Aorta (tissue), 5 donors: ENCODE measurements around the gene HNRNPH2. TPM values are rescaled to one million over a fixed set of nuclear protein-coding genes. Genes with fewer than 3 reads are reported as not detected.

Experiments used
- ATAC-seq: fragments of 200-7000 bp; cut with Tn5 transposase; one replicate; pipeline ENCODE4 v1.9.1; 2022; ENCODE audit warnings: moderate library complexity; ENCODE audit not compliant: low FRiP score
- DNase-seq, 2 donors: peaks; one replicate each; pipeline ENCODE4 v3.0.0-alpha.2; 2020
- H3K27ac ChIP-seq, 2 donors: one replicate each; pipeline ENCODE4 v1.5.1; 2013; ENCODE audit warnings: low read length in 2 of 2, mild to moderate bottlenecking in 2 of 2, moderate library complexity in 2 of 2, control low read depth in 1 of 2, inconsistent platforms in 1 of 2, low read depth in 1 of 2
- H3K27me3 ChIP-seq, 2 donors: one replicate each; pipeline ENCODE4 v1.6.1; 2013; ENCODE audit warnings: control low read depth in 1 of 2, low read length in 1 of 2, mild to moderate bottlenecking in 1 of 2, moderate library complexity in 1 of 2; ENCODE audit not compliant: insufficient read depth in 2 of 2, control insufficient read depth in 1 of 2
- H3K36me3 ChIP-seq, 2 donors: one replicate each; pipeline ENCODE4 v1.6.1; 2013; ENCODE audit warnings: control low read depth in 1 of 2, low read length in 1 of 2, mild to moderate bottlenecking in 1 of 2; ENCODE audit not compliant: insufficient read depth in 2 of 2, control insufficient read depth in 1 of 2
- H3K4me1 ChIP-seq, 2 donors: one replicate each; pipeline ENCODE4 v1.6.1; 2013; ENCODE audit warnings: low read length in 2 of 2, control low read depth in 1 of 2, mild to moderate bottlenecking in 1 of 2, moderate library complexity in 1 of 2; ENCODE audit not compliant: insufficient read depth in 2 of 2, control insufficient read depth in 1 of 2
- H3K4me3 ChIP-seq, 2 donors: one replicate each; pipeline ENCODE4 v1.5.1; 2013; ENCODE audit warnings: low read length in 2 of 2, control low read depth in 1 of 2, mild to moderate bottlenecking in 1 of 2
- H3K9me3 ChIP-seq: one replicate; pipeline ENCODE4 v1.6.1; 2013; ENCODE audit warnings: mild to moderate bottlenecking, low read length; ENCODE audit not compliant: control insufficient read depth
- WGBS, 2 donors: extraction: QIAGEN DNeasy Blood & Tissue Kit; methylation state at CpG; one replicate each; pipeline ENCODE4 v1.1.7; 2013; 5-methylcytosine and 5-hydroxymethylcytosine counted together
- intact Hi-C, 2 donors: fragments of 100-400 bp; cut with DNase I; formaldehyde crosslinking; loops; one replicate each; pipeline versions ENCODE4 v1.14.2 to v1.15.0; 2022
- polyA plus RNA-seq, 2 donors: library from polyadenylated mRNA; stranded (reverse); fragments of 200-250 nt; gene quantifications; one replicate each; pipeline ENCODE4 v1.2.3, GENCODE V29; 2013
- total RNA-seq, 2 donors: library from RNA; stranded (reverse); fragmentation: NEBNext Ultra II Directional; extraction: Animal tissue kit (Norgen Biotek cat#: 25700); gene quantifications; one replicate each; pipeline ENCODE4 v1.2.1, GENCODE V29; 2021
- donor health status: healthy with polysubstance abuse.
- donor health status: Bipolar disorder and iron deficiency.
- donor health status: DM: no; HTN: no; CAD: no.
- donor health status: DM: no; HTN: no; CAD: no.
- donor health status: DM: yes; HTN: yes; CAD: no.

HNRNPH2 gene
- total and polyA plus RNA-seq, 4 donors, result 49.3 to 53.1 (median 52.0) TPM

GRCh38 chrX:101427954-101428353 is 19.9 kb downstream of the HNRNPH2 start:
- H3K4me3 ChIP-seq, result no peak overlapping the region
- no peaks in the 10 kb centered on the region for H3K4me1 ChIP-seq
- no peaks in the 10 kb centered on the region for H3K27me3 ChIP-seq
- H3K36me3 ChIP-seq, result no peaks in the 10 kb centered on the region
- intact Hi-C loops, result no loop called here
- ATAC-seq, result no peak
- no peak overlapping the region for H3K27ac ChIP-seq
- no peaks in the 10 kb centered on the region for H3K9me3 ChIP-seq
- no peak for DNase-seq
- 92 to 97% methylated on average over 2 of the region's 2 CpGs for WGBS, 2 donors

- H3K36me3 ChIP-seq, result no peaks in the 10 kb centered on the region
- H3K27ac ChIP-seq, result no peak overlapping the region
- H3K9me3 ChIP-seq, result no peaks in the 10 kb centered on the region
- DNase-seq, result no peak
- intact Hi-C loops, result no loop called here
- no peak overlapping the region for H3K4me3 ChIP-seq
- WGBS, 2 donors, result 67 to 74% methylated on average over 1 of the region's 1 CpG
- no peak for ATAC-seq
- no peaks in the 10 kb centered on the region for H3K4me1 ChIP-seq
- H3K27me3 ChIP-seq, result no peaks in the 10 kb centered on the region
Measured at GRCh38 chrX:101429934-101430333, 21.9 kb downstream of the HNRNPH2 start.

GRCh38 chrX:101430457-101431078 is 22.5 kb downstream of the HNRNPH2 start:
- no peaks in the 10 kb centered on the region for H3K9me3 ChIP-seq
- H3K36me3 ChIP-seq, result no peaks in the 10 kb centered on the region
- H3K27me3 ChIP-seq, result no peaks in the 10 kb centered on the region
- no peaks in the 10 kb centered on the region for H3K4me1 ChIP-seq
- WGBS, 2 donors, result 73 to 88% methylated on average over 2 of the region's 2 CpGs
- ATAC-seq (no peak), DNase-seq (no peak)
- intact Hi-C loops, result no loop called here
- no peak overlapping the region for H3K4me3 ChIP-seq
- no peak overlapping the region for H3K27ac ChIP-seq

GRCh38 chrX:101442085-101442484 is 34.1 kb downstream of the HNRNPH2 start:
- Histone ChIP-seq H3K9me3 (no peaks in the 10 kb centered on the region), H3K27me3 (no peaks in the 10 kb centered on the region), H3K27ac (no peak overlapping the region), H3K4me1 (no peaks in the 10 kb centered on the region), H3K4me3 (no peak overlapping the region), H3K36me3 (peaks cover 0 to 1% of the 10 kb centered on the region in 2 donors)
- DNase-seq (no peak), ATAC-seq (no peak)
- intact Hi-C loops, result no loop called here
- 76 to 97% methylated on average over 2 of the region's 2 CpGs for WGBS, 2 donors

GRCh38 chrX:101449279-101449678 is 41.3 kb downstream of the HNRNPH2 start:
- intact Hi-C loops, result no loop called here
- ATAC-seq (no peak), DNase-seq (no peak)
- no peaks in the 10 kb centered on the region for H3K4me1 ChIP-seq
- H3K36me3 ChIP-seq, result no peaks in the 10 kb centered on the region
- no peaks in the 10 kb centered on the region for H3K27me3 ChIP-seq
- 83 to 100% methylated on average over 1 of the region's 1 CpG for WGBS, 2 donors
- no peak overlapping the region for H3K4me3 ChIP-seq
- no peak overlapping the region for H3K27ac ChIP-seq
- H3K9me3 ChIP-seq, result no peaks in the 10 kb centered on the region

- Histone ChIP-seq H3K4me3 (no peak overlapping the region), H3K9me3 (no peaks in the 10 kb centered on the region), H3K4me1 (no peaks in the 10 kb centered on the region), H3K27ac (no peak overlapping the region), H3K27me3 (no peaks in the 10 kb centered on the region), H3K36me3 (no peaks in the 10 kb centered on the region)
- WGBS, 2 donors, result 48 to 94% methylated on average over 2 of the region's 2 CpGs
- DNase-seq (no peak), ATAC-seq (no peak)
- intact Hi-C loops, result no loop called here
Measured at GRCh38 chrX:101450085-101450484, 42.1 kb downstream of the HNRNPH2 start.

- no peak overlapping the region for H3K27ac ChIP-seq
- DNase-seq (peak in 1 of 2 donors; percentile 78), ATAC-seq (no peak)
Measured at GRCh38 chrX:101450961-101451360, 42.9 kb downstream of the HNRNPH2 start.

GRCh38 chrX:101452056-101452455 is 44.0 kb downstream of the HNRNPH2 start:
- no peaks in the 10 kb centered on the region for H3K27me3 ChIP-seq
- WGBS, 2 donors, result 68 to 90% methylated on average over 3 of the region's 3 CpGs
- intact Hi-C loops, result no loop called here
- ATAC-seq (no peak), DNase-seq (no peak)
- H3K9me3 ChIP-seq, result no peaks in the 10 kb centered on the region
- no peak overlapping the region for H3K4me3 ChIP-seq
- H3K27ac ChIP-seq, result no peak overlapping the region
- H3K36me3 ChIP-seq, result no peaks in the 10 kb centered on the region
- no peaks in the 10 kb centered on the region for H3K4me1 ChIP-seq

More at GRCh38 chrX:101450961-101451360, 42.9 kb downstream of the HNRNPH2 start:
- Histone ChIP-seq H3K4me1 (no peaks in the 10 kb centered on the region), H3K9me3 (no peaks in the 10 kb centered on the region), H3K27me3 (no peaks in the 10 kb centered on the region), H3K36me3 (no peaks in the 10 kb centered on the region), H3K4me3 (no peak overlapping the region)
- intact Hi-C loops, result no loop called here
- WGBS, 2 donors, result 43 to 49% methylated on average over 2 of the region's 2 CpGs

GRCh38 chrX:101460669-101461068 is 52.6 kb downstream of the HNRNPH2 start:
- Histone ChIP-seq H3K36me3 (no peaks in the 10 kb centered on the region), H3K4me3 (no peak overlapping the region), H3K27ac (no peak overlapping the region), H3K27me3 (no peaks in the 10 kb centered on the region), H3K9me3 (no peaks in the 10 kb centered on the region), H3K4me1 (no peaks in the 10 kb centered on the region)
- ATAC-seq (no peak), DNase-seq (no peak)
- intact Hi-C loops, result no loop called here
- WGBS, 2 donors, result 62 to 85% methylated on average over 1 of the region's 1 CpG
